ENCODE results near the gene NEU3.
"Not testable (repeated sequence)": the region's sequence is repeated elsewhere in the genome, so short reads cannot be mapped to it uniquely, and the experiment has no call there.

NEU3 gene

GRCh38 chr11:74981888-74982287 lies 6.8 kb upstream of the NEU3 start:
- no peak for TF ChIP-seq CTCF (IDR thresholded peaks at IDR 0.05; ENCODE audit: low read length, missing control alignments)
- no peak for DNase-seq (ENCODE audit: low read depth)
- H3K4me3 ChIP-seq (replicated peaks; ENCODE audit: low read depth, low read length), result no peak overlapping the region

GRCh38 chr11:74984070-74984469 lies 4.7 kb upstream of the NEU3 start:
- H3K4me3 ChIP-seq (replicated peaks; ENCODE audit: low read depth, low read length), result no peak overlapping the region
- no peak for TF ChIP-seq CTCF (IDR thresholded peaks at IDR 0.05; ENCODE audit: low read length, missing control alignments)
- DNase-seq (ENCODE audit: low read depth), result no peak

- H3K4me3 ChIP-seq (replicated peaks; ENCODE audit: low read depth, low read length), result no peak overlapping the region
- no peak for DNase-seq (ENCODE audit: low read depth)
- no peak for TF ChIP-seq CTCF (IDR thresholded peaks at IDR 0.05; ENCODE audit: low read length, missing control alignments)
Observed at GRCh38 chr11:74984730-74985129, 4.0 kb upstream of the NEU3 start.

GRCh38 chr11:74989260-74989638 lies 516 bp downstream of the NEU3 start:
- DNase-seq (ENCODE audit: low read depth), result peak; percentile 22
- peak overlapping the region; percentile 81 for H3K4me3 ChIP-seq (replicated peaks; ENCODE audit: low read depth, low read length)
- no peak for TF ChIP-seq CTCF (IDR thresholded peaks at IDR 0.05; ENCODE audit: low read length, missing control alignments)

- DNase-seq (ENCODE audit: low read depth); H3K4me3 ChIP-seq (replicated peaks; ENCODE audit: low read depth, low read length): not testable (repeated sequence)
Observed at GRCh38 chr11:74990150-74990549, 1.4 kb downstream of the NEU3 start.

- no peak overlapping the region for H3K4me3 ChIP-seq (replicated peaks; ENCODE audit: low read depth, low read length)
- no peak for DNase-seq (ENCODE audit: low read depth)
- no peak for TF ChIP-seq CTCF (IDR thresholded peaks at IDR 0.05; ENCODE audit: low read length, missing control alignments)
Observed at GRCh38 chr11:74990941-74991340, 2.2 kb downstream of the NEU3 start.

GRCh38 chr11:74992852-74993251 lies 4.1 kb downstream of the NEU3 start:
- DNase-seq (ENCODE audit: low read depth), result no peak
- no peak overlapping the region for H3K4me3 ChIP-seq (replicated peaks; ENCODE audit: low read depth, low read length)
- TF ChIP-seq CTCF (IDR thresholded peaks at IDR 0.05; ENCODE audit: low read length, missing control alignments), result no peak

GRCh38 chr11:75000975-75001354 lies 12.2 kb downstream of the NEU3 start:
- DNase-seq (ENCODE audit: low read depth), result no peak
- TF ChIP-seq CTCF (IDR thresholded peaks at IDR 0.05; ENCODE audit: low read length, missing control alignments), result no peak
- H3K4me3 ChIP-seq (replicated peaks; ENCODE audit: low read depth, low read length), result no peak overlapping the region
